ENCODE data around the gene SUPT5H. TPM values are rescaled to one million over a fixed set of nuclear protein-coding genes. Genes with fewer than 3 reads are reported as not detected.

Gene SUPT5H
- total RNA-seq, 1 experiment from 2014 or later, result 95.5 TPM

DNA sequence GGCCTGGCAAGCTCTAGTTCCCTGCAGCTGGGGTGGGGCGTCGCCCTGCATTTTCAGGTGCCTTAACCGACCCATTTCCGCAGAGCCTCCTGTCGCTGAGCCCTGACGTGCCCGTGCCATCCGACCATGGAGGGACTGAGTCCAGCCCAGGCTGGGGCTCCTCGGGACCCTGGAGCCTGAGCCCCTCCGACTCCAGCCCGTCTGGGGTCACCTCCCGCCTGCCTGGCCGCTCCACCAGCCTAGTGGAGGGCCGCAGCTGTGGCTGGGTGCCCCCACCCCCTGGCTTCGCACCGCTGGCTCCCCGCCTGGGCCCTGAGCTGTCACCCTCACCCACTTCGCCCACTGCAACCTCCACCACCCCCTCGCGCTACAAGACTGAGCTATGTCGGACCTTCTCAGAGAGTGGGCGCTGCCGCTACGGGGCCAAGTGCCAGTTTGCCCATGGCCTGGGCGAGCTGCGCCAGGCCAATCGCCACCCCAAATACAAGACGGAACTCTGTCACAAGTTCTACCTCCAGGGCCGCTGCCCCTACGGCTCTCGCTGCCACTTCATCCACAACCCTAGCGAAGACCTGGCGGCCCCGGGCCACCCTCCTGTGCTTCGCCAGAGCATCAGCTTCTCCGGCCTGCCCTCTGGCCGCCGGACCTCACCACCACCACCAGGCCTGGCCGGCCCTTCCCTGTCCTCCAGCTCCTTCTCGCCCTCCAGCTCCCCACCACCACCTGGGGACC is 37.6 kb upstream of the SUPT5H start:
- in situ Hi-C loops (cut with HindIII; ENCODE audit: low pct_unique_long_range_greater_than_20kb, low sequenced_read_pairs), result no loop called here

GRCh38 chr19:39408392-39409207 is 36.8 kb upstream of the SUPT5H start:
- DNase-seq (ENCODE audit: low read depth), result no peak
- in situ Hi-C loops (cut with HindIII; ENCODE audit: low pct_unique_long_range_greater_than_20kb, low sequenced_read_pairs), result no loop called here

More for the DNA sequence above, 37.6 kb upstream of the SUPT5H start:
- DNase-seq (ENCODE audit: low read depth), result no peak

GRCh38 chr19:39409208-39410016 is 36.0 kb upstream of the SUPT5H start:
- no peak for DNase-seq (ENCODE audit: low read depth)
- in situ Hi-C loops (cut with HindIII; ENCODE audit: low pct_unique_long_range_greater_than_20kb, low sequenced_read_pairs), result no loop called here

GRCh38 chr19:39410017-39410830 is 35.2 kb upstream of the SUPT5H start:
- no peak for DNase-seq (ENCODE audit: low read depth)
- in situ Hi-C loops (cut with HindIII; ENCODE audit: low pct_unique_long_range_greater_than_20kb, low sequenced_read_pairs), result no loop called here

GRCh38 chr19:39410831-39411080 is 34.6 kb upstream of the SUPT5H start:
- no peak for DNase-seq (ENCODE audit: low read depth)
- in situ Hi-C loops (cut with HindIII; ENCODE audit: low pct_unique_long_range_greater_than_20kb, low sequenced_read_pairs), result no loop called here

DNA sequence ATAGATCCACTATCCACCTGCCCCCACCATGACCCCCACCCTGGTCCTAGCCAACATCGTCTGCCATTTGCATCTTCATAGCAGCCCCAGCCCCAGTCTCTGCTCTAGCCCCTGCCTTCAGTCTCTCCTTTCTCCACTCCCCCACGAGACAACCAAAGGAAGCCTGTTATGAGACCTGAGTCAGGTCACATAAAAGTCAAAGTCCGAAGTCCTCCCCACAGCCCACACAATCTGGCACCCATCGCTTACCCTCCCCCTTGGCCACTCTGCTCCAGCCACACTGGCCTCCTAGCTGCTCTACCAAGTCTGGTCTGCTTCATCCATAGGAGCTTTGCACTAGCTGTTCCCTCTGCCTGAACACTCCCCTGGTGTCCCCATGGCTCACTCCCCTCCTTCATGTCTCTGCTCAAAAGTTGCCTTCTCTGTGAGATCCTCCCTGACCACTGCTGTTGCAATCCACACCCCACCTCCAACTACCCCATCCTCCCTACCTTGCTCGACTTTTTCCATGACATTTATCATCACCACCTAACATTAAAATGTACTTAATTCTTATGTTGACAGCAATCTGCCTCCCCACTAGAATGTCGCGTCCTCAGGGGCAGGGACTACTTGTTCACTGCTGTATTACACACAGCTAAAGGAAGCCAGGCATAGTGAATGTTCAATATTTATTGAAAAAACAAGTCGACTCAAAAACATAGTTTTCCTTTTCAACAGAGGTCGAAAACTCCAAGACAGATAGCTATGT is 34.1 kb upstream of the SUPT5H start:
- in situ Hi-C loops (cut with HindIII; ENCODE audit: low pct_unique_long_range_greater_than_20kb, low sequenced_read_pairs), result no loop called here
- DNase-seq (ENCODE audit: low read depth), result no peak

GRCh38 chr19:39411832-39412099 is 33.6 kb upstream of the SUPT5H start:
- in situ Hi-C loops (cut with HindIII; ENCODE audit: low pct_unique_long_range_greater_than_20kb, low sequenced_read_pairs), result no loop called here
- DNase-seq (ENCODE audit: low read depth), result no peak

DNA sequence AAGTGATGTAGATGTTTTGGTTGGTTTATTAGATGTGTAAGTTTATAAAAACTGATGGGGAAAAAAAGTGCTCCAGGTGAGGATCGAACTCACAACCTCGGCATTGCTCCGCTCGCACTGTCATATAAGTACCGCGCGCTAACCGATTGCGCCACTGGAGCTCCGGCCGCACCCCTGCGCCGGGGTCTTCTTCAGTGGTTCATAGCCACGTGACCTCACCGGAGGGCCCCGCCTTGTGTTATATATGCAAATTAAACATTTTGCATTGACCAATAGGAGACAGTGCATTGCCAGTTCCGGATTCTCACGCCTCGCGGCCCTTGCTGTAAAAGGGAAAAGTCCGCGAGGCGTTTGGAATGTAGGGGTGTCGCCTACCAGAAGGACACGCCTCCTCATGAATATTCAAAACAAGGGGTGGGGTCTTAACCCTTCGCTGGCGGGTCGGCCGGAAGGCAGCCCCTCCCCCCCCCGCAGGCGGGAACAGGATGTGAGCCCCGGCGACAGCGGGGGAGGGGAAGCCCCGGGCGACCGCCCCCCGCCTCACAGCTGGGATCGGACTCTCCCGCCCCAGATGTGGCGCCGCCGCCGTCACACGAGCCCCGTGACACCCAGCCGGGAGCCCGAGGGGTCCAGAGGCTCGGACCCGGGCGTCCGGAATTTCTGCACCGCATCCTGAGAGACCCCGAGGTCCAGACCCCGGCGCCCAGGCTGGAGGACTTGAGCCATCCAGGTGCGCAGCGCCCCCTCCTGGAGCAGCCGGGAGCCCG is 33.1 kb upstream of the SUPT5H start, which contains the start of gene PLEKHG2:
Gene PLEKHG2, plus strand, starts transcription at position 570 of the 767 bp plus-strand sequence. CDS start 1,418 bp downstream, outside the sequence.
- in situ Hi-C loops (cut with HindIII; ENCODE audit: low pct_unique_long_range_greater_than_20kb, low sequenced_read_pairs), result no loop called here

DNA sequence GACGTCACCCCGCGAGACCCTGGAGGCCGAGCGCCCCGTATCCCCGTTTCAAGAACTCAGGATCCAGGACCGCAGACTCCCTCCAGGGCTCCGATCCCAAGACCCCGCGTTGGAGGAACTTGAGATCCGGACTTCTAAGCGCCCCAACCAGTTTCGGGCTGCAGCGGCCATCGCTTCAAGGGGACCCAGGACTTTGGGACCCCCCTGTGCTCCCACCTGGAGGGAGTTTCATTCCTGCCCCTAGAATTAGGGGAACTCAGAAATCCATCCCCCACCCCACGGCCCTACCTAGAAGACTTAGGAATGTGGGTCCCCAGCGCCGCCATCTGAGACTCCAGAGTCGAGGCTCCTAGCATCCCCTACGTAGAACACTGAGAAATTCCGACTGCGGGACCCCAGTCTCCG is 32.5 kb upstream of the SUPT5H start:
- in situ Hi-C loops (cut with HindIII; ENCODE audit: low pct_unique_long_range_greater_than_20kb, low sequenced_read_pairs), result no loop called here
- DNase-seq (ENCODE audit: low read depth), result no peak

More for the DNA sequence above, 33.1 kb upstream of the SUPT5H start, which contains the start of gene PLEKHG2:
- peak; percentile 100 for DNase-seq (ENCODE audit: low read depth)

GRCh38 chr19:39413272-39413910 is 32.0 kb upstream of the SUPT5H start:
- no peak for DNase-seq (ENCODE audit: low read depth)
- in situ Hi-C loops (cut with HindIII; ENCODE audit: low pct_unique_long_range_greater_than_20kb, low sequenced_read_pairs), result no loop called here

- DNase-seq (ENCODE audit: low read depth), result no peak
- in situ Hi-C loops (cut with HindIII; ENCODE audit: low pct_unique_long_range_greater_than_20kb, low sequenced_read_pairs), result no loop called here
These were observed 31.3 kb upstream of the SUPT5H start for GRCh38 chr19:39413911-39414608.

DNA sequence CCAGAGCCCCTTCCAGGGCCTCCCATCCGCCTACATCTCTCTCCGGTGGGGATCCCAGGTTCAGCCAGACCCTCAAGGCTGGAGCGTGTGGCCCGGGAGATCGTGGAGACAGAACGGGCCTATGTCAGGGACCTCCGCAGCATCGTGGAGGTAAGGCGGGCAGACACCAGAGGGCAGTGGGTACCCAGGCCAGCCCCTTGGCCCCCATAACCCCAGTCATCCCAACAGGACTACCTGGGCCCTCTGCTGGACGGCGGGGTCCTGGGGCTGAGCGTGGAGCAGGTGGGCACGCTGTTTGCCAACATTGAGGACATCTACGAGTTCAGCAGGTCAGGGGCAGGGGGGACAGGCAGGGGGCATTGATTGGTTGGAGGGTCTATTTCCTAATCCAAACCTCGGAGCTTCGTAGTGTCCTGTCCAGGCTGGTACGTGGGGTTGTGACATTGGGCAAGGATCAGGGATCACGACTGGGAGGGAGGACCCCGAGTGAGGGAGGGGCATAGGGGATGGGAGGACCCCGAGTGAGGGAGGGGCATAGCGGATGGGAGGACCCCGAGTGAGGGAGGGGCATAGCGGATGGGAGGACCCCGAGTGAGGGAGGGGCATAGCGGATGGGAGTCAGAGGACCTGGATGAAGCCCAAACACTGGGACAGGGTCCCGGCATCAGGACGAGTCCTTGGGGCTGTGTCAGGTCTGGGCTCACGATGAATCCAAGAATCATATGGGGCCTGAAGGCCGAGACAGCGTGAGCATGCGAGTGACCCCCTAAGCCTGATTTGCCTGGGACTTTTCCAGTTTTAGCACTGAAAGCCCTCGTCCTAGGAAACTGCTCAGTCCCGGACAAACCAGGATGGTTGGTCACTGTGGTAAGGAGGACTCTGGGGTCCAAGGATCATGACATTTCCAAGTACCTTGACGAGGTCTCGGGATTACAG is 30.0 kb upstream of the SUPT5H start:
- no peak for DNase-seq (ENCODE audit: low read depth)
- in situ Hi-C loops (cut with HindIII; ENCODE audit: low pct_unique_long_range_greater_than_20kb, low sequenced_read_pairs), result no loop called here

DNA sequence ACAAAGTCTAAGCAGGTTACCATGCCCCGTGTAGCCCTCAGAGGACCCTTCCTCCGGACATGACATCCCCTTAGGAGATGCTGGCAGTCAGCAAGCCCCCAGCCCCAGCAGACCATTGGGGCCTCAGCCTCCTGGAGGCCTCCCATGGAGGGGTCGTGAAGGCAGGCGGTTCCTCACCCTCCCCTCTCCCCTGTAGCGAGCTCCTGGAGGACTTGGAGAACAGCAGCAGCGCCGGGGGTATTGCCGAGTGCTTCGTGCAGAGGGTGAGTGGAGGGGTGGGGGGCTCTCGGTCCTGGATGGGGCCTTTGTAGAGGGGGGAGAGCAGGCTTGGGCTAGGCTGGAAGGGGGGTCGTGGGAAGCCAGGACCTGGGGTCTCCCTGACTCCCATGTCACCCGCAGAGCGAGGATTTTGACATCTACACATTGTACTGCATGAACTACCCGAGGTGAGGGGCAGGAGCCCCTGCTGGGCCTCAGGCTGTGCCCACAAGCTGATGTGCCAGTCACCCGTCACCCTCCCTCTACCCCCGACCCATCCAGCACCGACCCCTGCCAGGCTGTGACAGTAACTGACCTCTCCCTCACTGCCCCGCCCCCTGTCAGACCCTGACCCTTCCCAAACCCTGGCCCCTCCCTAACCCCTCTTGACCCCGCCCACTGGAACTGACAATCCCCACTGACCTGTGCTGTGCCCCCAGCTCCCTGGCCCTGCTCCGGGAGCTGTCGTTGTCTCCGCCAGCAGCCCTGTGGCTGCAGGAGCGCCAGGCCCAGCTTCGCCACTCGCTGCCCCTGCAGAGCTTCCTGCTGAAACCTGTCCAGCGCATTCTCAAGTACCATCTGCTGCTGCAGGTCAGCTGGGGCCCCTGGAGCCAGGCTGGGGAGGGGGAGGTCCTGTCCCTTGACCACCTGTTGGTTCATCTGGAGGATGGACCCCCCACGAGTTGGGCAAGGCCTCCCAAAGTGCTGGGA is 28.9 kb upstream of the SUPT5H start:
- in situ Hi-C loops (cut with HindIII; ENCODE audit: low pct_unique_long_range_greater_than_20kb, low sequenced_read_pairs), result no loop called here
- no peak for DNase-seq (ENCODE audit: low read depth)
